GM19395 (cell line): ENCODE data around the gene CUL4A.
A peak's percentile ranks its signal among the peaks of the same experiment; 100 is the strongest.

Source experiments
- ATAC-seq: cut with Tn5 transposase; IDR thresholded peaks from one replicate; pipeline ENCODE4 v1.9.1; 2021; ENCODE audit warnings: mild to moderate bottlenecking, moderate library complexity; ENCODE audit not compliant: unreplicated experiment

CUL4A gene

DNA sequence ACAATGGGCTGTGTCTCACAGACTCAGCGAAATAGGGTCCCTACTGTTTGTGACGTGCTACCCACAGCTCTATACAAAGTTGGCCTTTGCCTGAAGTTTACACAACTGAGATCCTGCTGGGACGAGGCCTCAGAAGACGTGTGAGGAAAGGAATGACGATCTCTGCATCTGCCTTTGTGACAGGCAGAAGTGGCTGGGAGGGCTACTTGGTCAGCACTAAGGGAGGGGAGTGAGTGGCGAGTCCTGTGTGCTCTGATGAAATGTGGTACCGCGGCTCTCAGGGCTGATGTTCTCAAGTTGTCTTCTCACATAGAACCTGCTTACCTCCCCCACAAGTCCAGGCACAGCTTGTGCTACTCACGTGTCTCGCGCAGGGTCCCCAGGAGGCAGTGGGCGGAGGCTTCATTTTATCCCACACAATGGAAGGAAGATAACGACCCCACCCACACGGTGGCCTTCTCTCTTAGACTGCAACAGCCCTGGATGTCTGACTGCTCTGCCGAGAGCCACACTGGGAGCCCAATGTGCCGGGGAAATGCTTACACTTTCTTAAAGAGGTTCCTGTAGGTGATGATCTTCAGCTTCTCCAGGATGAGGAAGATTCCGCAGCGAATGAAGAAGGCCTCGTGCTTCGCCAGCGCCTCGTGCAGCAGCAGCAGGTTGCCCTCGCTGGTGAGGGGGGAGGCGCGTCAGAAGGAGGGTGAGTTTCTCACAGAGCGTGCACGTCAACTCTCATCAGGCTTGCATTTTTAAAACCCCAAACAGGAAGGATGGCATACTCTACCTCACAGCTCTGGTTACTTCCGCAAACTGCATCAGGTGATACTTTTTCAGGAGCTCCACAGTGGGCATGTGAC is 29.8 kb upstream of the CUL4A start:
- ATAC-seq = no peak

DNA sequence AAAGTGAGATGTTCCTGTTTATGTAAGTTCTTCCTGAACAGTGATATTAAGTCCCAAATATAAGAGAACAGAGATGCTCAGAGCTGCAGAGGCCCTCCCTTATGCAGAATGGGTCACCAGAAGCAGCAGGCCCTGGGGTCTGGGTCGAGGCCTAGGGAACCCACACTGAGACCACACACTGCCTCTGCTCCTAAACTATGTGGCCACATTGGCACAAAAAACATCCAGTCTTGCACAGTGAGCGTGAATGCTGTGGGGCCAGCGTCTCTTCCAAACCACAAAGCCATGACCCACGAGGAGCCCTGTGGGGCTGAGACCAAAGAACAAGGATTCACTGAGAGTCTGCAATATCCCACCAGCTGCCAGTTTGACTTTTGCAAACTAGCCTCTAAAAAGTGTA is 27.4 kb upstream of the CUL4A start:
- no peak for ATAC-seq

DNA sequence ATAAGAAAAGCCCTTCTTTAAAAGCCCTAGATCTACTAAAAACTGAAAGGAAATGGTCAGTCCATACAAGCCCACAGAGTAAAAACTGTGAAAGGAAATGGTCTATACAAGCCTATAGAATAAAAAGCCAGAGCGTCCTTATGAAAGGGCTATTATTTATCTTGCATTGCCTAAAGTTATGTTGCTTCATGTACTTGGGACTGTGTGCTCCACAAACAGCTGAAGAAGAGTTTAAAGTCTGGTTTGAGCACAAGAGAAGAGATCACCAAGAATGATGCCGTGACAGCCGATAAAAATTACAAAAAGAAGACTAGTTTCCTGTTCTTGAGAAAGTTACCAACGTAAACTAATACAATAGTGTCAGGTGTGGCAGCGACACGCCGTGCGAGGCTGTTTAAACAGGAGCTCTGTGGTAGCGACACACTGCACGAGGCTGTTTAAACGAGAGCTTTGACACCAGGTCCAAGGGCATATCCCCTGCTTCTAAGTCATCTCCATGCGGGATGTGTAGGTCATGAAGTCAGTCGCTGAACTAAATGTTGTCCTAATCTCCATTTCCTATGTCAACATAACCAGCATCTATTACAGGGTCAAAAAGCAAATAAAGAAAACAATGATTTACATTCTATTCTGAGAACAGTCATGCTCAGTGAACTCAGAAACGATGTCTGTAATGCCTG is 25.8 kb upstream of the CUL4A start:
- ATAC-seq = no peak

GRCh38 chr13:113184568-113185440 is 24.6 kb upstream of the CUL4A start:
- no peak for ATAC-seq

GRCh38 chr13:113186061-113186900 is 23.1 kb upstream of the CUL4A start:
- peak; percentile 97 for ATAC-seq

DNA sequence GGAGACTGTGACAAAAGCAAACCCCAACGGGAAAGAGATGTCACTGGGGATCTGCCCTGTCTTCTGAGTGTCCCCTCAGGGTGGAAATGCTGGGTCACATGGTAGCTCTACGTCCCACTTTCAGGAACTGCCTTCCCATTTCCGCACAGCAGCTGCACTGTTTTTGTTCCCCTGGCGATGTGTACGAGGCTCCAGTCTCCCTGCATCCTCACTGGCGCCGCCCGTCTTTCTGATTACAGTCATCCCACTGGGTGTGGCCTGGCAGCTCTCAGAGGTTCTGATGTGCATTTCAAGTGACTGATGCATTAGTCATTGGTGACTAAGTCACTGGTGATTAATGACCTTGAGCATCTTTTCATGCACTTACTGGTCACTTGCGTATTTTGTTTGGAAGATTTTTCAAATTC is 22.1 kb upstream of the CUL4A start:
- no peak for ATAC-seq

DNA sequence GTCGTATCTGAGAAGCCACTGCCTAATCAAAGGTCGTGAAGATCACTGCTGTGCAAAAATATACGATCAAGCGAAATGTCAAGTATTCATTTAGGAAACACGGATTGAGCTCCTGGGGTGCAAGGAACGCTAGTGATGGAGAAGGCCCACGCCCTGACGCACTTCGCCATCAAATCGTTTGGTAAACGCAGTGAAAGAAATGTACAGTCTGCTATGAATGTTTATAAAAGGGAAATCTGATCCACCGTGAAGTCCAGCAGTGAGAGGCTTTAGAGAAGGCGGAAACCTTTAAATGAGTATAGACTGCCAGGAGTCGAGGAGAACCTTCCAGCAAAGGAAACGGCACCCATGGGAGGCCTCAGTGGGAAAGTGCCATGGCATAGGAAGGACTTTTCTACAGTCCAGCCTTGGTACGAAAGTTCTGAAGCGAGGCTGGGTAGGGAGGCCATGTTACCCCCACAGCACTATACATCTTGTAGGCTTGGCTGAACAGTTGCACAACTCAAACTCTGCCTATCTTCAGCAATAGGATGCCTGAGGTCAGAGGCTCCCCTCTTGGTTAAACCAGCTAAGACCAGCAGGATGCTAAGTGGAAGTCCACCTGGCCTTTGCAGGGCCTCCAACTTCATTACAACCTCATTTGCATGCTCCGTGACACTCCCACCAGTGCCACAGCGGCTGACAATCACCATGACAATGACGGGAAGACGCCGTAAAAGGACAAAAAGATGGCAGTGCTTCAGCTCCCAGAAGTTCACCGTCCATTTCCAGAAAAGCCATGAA is 21.3 kb upstream of the CUL4A start:
- ATAC-seq = no peak

DNA sequence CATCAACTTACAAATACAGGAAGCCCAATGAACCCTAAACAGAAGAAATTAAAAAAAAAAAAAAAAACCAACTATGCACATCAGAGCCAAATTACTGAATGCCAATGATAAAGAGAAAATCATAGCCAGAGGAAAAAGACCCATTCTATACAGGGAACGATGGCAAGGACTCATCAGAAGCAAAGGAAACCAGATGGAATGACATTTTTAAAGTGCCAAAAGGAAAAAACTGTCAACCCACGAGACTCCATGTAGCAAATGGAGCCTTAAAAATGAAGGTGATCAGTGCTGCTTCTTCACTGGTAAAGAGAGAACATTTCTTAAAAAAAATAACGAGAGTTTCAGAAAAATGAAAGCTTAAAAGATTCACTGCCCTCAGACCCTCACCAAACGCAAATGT is 19.2 kb upstream of the CUL4A start:
- ATAC-seq = no peak

- ATAC-seq = no peak
Measured at GRCh38 chr13:113192279-113192678, 17.1 kb upstream of the CUL4A start.

DNA sequence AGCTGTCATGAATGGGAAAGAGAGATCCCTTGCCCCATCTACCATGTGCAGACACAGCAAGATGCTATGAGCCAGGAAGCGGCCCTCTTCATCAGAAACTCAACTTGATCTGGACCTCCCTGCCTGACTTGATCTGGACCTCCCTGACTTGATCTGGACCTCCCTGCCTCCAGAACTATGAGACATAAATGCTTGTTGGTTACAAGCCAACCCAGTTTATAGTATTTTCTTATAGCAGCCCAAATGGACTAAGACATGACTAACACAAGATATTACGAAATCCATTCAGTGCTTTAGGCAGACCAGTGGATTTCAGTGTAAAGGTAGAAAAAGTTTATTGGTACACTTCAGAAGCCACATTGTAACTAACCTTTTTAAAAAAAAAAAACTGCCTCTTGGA is 16.5 kb upstream of the CUL4A start:
- no peak for ATAC-seq

DNA sequence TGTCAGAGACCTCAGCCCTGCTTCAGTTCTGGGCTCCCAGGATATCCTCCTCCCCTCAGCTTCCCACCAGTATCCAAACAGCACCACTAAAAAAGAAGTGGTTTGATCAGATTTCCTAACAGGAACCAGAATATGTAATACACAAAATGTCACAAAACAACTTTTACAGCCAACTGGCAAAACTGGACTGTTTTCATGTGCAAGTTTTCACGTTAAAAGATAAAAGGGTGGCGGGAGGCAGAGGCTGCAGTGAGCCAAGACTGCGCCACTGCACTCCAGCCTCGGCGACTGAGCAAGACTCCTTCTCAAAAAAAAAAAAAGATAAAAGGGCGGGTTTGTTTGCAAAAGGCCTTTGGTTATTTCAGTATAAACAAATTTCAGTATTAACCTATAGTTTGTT is 14.1 kb upstream of the CUL4A start:
- no peak for ATAC-seq

GRCh38 chr13:113196970-113197737 is 12.3 kb upstream of the CUL4A start:
- no peak for ATAC-seq

GRCh38 chr13:113201815-113202214 is 7.6 kb upstream of the CUL4A start:
- no peak for ATAC-seq

- ATAC-seq = no peak
Measured at GRCh38 chr13:113202912-113203311, 6.5 kb upstream of the CUL4A start.

DNA sequence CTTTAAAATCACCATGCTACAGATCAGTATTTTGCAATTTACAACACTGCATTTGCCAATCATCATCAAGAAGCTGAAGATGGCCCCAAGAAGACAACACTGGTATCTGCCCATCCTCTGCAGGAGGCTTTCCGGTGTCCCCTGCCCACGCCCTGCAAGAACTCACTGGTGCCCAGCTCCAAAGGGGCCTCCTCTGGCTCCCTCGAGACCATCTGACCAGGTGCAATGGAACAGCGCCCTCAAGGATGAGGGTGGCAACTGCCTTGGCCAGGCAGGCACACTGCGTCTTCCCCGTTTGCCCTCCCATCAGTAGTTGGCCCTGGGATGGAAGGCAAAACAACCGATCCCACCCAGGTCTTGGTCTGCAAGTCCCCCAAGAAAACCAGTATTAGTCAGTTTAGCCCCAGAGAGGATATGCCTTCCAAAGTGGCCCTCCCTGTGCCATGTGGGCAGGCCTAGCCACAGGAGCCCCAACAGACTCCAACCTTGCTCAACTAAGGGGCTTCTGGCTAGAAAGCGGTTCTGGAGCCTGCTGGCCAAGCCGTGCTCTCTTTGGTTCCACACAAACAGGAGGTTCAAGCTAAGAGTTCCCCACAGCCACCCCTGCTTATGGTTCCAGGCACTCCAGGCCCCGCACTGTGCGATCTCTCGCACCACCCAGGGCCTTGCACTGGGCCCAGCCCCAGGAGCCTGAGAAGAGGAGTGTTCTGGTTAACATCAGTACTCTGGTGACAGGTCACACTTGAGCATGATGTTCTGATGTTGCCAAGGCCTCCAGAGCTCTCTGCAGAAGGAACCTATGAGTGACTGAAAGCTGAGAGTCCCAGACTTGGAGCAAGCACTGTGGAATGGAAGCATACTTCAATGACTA is 5.7 kb upstream of the CUL4A start:
- no peak for ATAC-seq

DNA sequence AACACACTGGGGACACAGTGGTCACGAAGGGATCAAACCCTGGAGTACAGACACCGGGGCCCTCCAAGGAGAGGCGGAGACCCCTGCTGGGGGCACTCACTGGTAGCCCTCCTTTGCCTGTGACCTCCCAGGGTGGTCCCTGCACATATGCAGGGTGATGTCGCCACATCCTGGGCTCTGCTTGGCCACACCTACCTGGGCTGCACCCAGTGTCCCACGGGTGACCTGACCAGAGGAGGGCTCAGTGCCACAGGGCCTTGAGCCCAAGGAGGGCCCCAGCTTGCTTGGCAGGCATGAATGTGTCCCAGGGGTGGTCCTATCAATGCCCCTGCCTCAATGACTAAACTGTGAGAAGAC is 5.1 kb upstream of the CUL4A start:
- ATAC-seq = no peak

GRCh38 chr13:113205428-113205931 is 3.9 kb upstream of the CUL4A start:
- ATAC-seq = no peak

DNA sequence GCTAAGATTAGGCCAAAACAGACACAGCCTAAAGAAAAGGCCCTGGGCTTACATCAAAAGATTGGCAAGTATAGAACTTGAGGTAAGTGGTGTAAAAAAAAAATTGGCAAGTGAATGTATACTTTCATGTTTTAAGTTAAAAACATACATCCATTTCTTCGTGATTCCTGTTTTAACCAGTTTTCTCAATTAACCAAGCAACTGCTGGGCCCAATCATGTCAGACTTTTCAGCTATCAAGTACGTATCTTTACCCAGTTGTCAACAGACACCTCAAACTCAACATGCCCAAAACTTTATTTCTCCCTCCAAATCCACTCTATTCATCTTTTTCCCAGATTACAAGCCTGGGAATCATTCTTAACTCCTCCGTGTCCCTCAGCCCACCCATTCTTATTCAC is 2.0 kb upstream of the CUL4A start:
- no peak for ATAC-seq
